ENCODE measurements around the gene ZNF865. TPM values are rescaled to one million over a fixed set of nuclear protein-coding genes. Genes with fewer than 3 reads are reported as not detected.

Gene ZNF865
- total and polyA plus RNA-seq, 2 of the 8 experiments (the other 6 are each of a cell fraction or from before 2014, with no cell fraction given), result 3.5 to 13.6 TPM

- peak overlapping the region; percentile 27 for H3K14ac ChIP-seq (ENCODE audit: insufficient read length)
- peak overlapping the region; percentile 87 for H3K18ac ChIP-seq (ENCODE audit: extremely low read depth, low read length)
- H3K4me1 ChIP-seq (replicated peaks in 1 of 4; ENCODE audit: control insufficient read depth in 3 of 4, insufficient read depth in 4 of 4, low read length in 3 of 4), result peaks cover 0 to 20% (median 10%) of the 10 kb centered on the region in 4 experiments; a peak in 6 of 7 replicates
- no peak overlapping the region for H3K23ac ChIP-seq (ENCODE audit: insufficient read length)
- H3K36me3 ChIP-seq (ENCODE audit: control insufficient read depth in 2 of 4, insufficient read depth in 4 of 4, low read length in 3 of 4), result peaks cover 7 to 13% (median 11%) of the 10 kb centered on the region in 4 experiments
- no peak overlapping the region for H4K5ac ChIP-seq (ENCODE audit: insufficient read length, low read depth, low read length)
- no peak overlapping the region for H2BK20ac ChIP-seq (ENCODE audit: low read length)
- H3K4me3 ChIP-seq (ENCODE audit: extremely low read depth in 1 of 4, insufficient read depth in 2 of 4, low read depth in 3 of 4, low read length in 4 of 4), result peak overlapping the region; percentile 72 to 85 (median 78)
- no peak overlapping the region for H2AK5ac ChIP-seq (ENCODE audit: low read depth, low read length)
- FAIRE-seq (no peak), DNase-seq (ENCODE audit: low read depth in 1 of 2, low spot score in 2 of 2) (no peak)
- no peak overlapping the region; the same call in 1 of the 2 replicates for H4K8ac ChIP-seq (ENCODE audit: extremely low read depth, insufficient read depth, low read length)
- H2BK5ac ChIP-seq (ENCODE audit: low read depth, low read length), result no peak overlapping the region
- H3K56ac ChIP-seq (replicated peaks; ENCODE audit: insufficient read length, low read depth, low read length), result peak overlapping the region; percentile 80
- no peak overlapping the region for H2BK15ac ChIP-seq (ENCODE audit: low read length)
- H3K79me2 ChIP-seq (ENCODE audit: control insufficient read depth in 1 of 2, insufficient read depth in 2 of 2, low read length in 2 of 2), result peaks cover 4 to 21% of the 10 kb centered on the region in 2 experiments; a peak in 3 of 4 replicates
- H3K79me1 ChIP-seq (ENCODE audit: low read depth, low read length), result peaks cover 14% of the 10 kb centered on the region
- WGBS, 2 experiments (ENCODE audit: extremely low coverage in 1 of 2, insufficient coverage in 1 of 2, insufficient read length in 1 of 2, insufficient replicate concordance in 2 of 2, low coverage in 1 of 2, low lambda C conversion rate in 2 of 2, missing lambda C conversion rate in 1 of 2), result 58% methylated on average over 14 of the region's 14 CpGs; no CpG with 5 or more reads in 1 of the 2 experiments
- TF ChIP-seq CTCF (IDR thresholded peaks at IDR 0.05; ENCODE audit: control extremely low read depth in 1 of 3, insufficient read depth in 1 of 3, low read depth in 1 of 3, low read length in 3 of 3) (no peak), POLR2AphosphoS5 (IDR thresholded peaks at IDR 0.05; ENCODE audit: low read depth, low read length) (peak; percentile 29; the same call in 1 of the 2 replicates)
- H3K9me3 ChIP-seq (ENCODE audit: insufficient read depth in 2 of 2, low read depth in 1 of 2, low read length in 1 of 2), result no peaks in the 10 kb centered on the region
- peak overlapping the region; percentile 78 to 81 for H3K4me2 ChIP-seq (ENCODE audit: insufficient read depth in 1 of 2, low read depth in 2 of 2, low read length in 2 of 2)
- H2AFZ ChIP-seq (ENCODE audit: low read length), result no peak overlapping the region
- CTCF ChIA-PET (ENCODE audit: partially characterized antibody), result interaction anchor here (0.7 to 6.9 kb wide), 8 partner anchors 10 to 701 kb away, joined by 3 to 56 read pairs (median 4); partner anchors contain the start of gene ZNF865
- peak overlapping the region in 1 of 4 experiments; percentile 16; a peak in 2 of 7 replicates for H3K9ac ChIP-seq (replicated peaks in 1 of 4; ENCODE audit: extremely low read depth in 1 of 4, low read depth in 3 of 4, low read length in 3 of 4)
- no peak overlapping the region for H3K27ac ChIP-seq (ENCODE audit: low read depth, low read length)
- peak overlapping the region; percentile 26 for H4K91ac ChIP-seq (replicated peaks; ENCODE audit: insufficient read length, low read length)
- H3K4ac ChIP-seq (replicated peaks; ENCODE audit: insufficient read length, low read depth, low read length), result peak overlapping the region; percentile 74
- peaks cover 0 to 4% of the 10 kb centered on the region in 2 experiments for H4K20me1 ChIP-seq (replicated peaks in 1 of 2; ENCODE audit: control insufficient read depth in 1 of 2, insufficient read depth in 2 of 2, low read length in 2 of 2)
- H3K23me2 ChIP-seq (ENCODE audit: low read depth, low read length), result peaks cover 26% of the 10 kb centered on the region
- no peak overlapping the region for H2BK120ac ChIP-seq (replicated peaks; ENCODE audit: low read depth, low read length)
- no peaks in the 10 kb centered on the region for H3K27me3 ChIP-seq (replicated peaks in 1 of 4; ENCODE audit: control insufficient read depth in 3 of 4, extremely low read depth in 1 of 4, insufficient read depth in 3 of 4, low read length in 3 of 4)
- POLR2A ChIA-PET (ENCODE audit: partially characterized antibody), result interaction anchor here (0.6 to 9.2 kb wide), 21 partner anchors 8 to 554 kb away, joined by 3 to 96 read pairs (median 4); partner anchors contain the start of genes FIZ1, NAT14, ZNF628 and ZNF784
- H2BK12ac ChIP-seq (ENCODE audit: low read depth, low read length), result no peak overlapping the region
These were observed 41.7 kb downstream of the ZNF865 start for GRCh38 chr19:55646889-55647731.

Data from H1 (cell line).